GM12872 (cell line): ENCODE measurements around the gene CS.

Experiments used
- CTCF ChIP-seq: IDR thresholded peaks from 3 replicates; pipeline ENCODE4 v1.5.1; 2011; ENCODE audit warnings: low read depth, mild to moderate bottlenecking, low read length, moderate library complexity; ENCODE audit not compliant: insufficient read depth

The CS gene

DNA sequence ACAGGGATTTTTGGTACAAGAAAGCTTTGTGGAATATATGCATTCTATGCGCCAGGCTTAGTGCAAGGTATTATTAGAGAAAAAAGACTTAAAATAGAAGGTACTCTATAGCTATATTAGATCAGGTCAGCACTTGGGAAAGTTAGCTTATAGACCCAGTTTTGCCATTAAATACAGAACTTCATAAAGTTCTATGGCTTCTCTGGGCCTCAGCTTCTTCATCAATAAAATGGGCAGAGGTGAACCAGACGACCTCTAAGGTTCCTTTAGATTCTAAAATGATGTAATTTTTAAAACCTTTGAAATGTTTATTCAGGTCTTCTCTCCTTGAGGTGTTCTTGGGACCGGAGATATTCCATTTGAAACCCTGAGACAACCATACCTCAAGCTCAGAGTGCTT lies 8.6 kb upstream of the CS start:
- TF ChIP-seq CTCF = no peak

DNA sequence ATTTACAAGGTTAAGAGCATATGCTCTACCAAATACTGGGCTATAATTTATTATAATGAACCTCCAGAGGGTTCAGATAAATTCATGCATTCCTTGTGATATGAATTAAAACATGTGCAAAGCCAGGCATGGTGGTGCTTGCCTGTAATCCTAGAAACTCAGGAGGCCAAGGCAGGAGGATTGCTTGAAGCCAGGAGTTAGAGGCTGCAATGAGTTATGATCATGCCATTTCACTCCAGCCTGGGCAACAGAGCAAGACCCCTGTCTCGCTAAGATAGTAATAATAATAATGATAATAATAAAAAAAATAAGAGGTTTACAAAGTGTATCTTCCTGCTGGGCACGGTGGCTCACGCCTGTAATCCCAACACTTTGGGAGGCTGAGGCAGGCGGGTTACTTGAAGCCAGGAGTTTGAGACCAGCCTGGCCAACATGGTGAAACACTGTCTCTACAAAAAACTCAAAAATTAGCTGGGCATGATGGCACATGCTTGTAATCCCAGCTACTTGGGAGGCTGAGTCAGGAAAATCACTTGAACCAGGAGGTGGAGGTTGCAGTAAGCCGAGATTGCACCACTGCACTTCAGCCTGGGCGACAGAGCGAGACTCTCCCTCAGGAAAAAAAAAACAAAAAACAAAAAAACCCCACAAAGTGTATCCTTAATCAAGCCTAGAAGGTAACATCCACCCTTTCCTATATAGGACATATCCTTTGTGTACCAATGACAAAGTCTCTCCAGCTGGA lies 7.3 kb upstream of the CS start:
- no peak for TF ChIP-seq CTCF

DNA sequence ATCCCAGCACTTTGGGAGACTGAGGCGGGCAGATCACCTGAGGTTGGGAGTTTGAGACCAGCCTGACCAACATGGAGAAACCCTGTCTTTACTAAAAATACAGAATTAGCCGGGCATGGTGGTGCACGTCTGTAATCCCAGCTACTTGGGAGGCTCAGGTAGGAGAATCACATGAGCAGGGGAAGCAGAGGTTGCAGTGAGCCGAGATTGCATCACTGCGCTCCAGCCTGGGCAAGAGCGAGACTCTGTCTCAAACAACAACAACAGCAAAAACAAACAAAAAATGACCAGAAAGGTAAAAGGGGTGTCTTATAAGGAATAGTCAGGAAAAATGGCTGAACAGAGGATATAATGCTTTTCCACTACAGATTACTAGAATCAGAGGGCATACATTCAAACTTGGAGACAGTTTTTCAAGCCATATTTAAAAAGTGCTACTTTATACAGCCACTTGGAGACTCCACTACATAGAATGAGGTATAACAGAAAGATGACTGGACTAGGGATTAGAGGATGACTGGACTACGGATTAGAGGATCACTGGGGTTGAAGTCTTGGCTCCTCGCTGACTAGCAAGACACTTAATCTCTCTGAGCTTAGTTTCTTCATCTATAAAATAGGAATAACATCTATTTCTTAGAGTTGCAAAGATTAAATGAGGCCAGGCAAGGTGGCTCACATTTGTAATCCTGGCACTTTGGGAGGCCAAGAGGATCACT lies 4.9 kb upstream of the CS start:
- TF ChIP-seq CTCF = no peak

- no peak for TF ChIP-seq CTCF
Measured at GRCh38 chr12:56304276-56304675, 4.1 kb upstream of the CS start.

- TF ChIP-seq CTCF = no peak
Measured at GRCh38 chr12:56300644-56301464, 724 bp upstream of the CS start.

DNA sequence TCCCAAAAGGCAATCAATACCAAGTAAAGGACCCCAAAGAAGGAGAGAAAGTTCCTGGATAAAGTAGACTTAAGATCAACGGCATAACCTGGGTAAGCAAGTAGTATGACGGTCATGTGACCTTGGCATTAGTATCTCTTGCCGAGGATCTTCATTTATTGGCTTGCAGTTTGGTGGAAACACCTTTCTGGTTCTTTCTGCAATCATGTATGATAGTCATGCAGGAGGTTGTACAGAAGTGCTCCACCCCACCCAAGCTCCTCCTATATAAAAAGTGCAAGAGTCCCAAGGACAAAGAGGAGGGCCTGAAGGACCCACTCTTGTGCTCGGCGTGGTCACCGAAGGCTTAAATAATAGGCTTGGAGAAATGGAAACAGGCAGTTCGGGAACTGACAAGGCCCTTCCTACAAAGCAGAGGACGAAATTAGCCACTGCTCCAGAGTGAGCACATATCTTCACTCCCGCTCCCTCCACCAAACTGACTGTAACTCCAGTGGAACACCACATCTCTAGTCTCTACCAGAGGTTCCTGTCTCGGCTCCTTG lies 750 bp downstream of the CS start:
- no peak for TF ChIP-seq CTCF

- no peak for TF ChIP-seq CTCF
Measured at GRCh38 chr12:56298828-56299227, 1.3 kb downstream of the CS start.
